Frontal cortex (tissue), 4 donors: ENCODE data around the gene AGRN. TPM values are rescaled to one million over a fixed set of nuclear protein-coding genes. Genes with fewer than 3 reads are reported as not detected.
"Not testable (repeated sequence)": the region's sequence is repeated elsewhere in the genome, so short reads cannot be mapped to it uniquely, and the experiment has no call there.

Experiments
- DNase-seq, 2 donors: peaks; one replicate each; pipeline ENCODE4 v3.0.0; 2012; ENCODE audit warnings: low spot score in 2 of 2
- FAIRE-seq: peaks from 2 replicates; lab custom pipeline; 2012; peaks lifted over from hg19 to GRCh38; lab: Jason Lieb, UNC
- total RNA-seq: library from RNA; depleted of rRNA; stranded (reverse); fragments of >200 nt; gene quantifications from one replicate; pipeline ENCODE4 v1.2.3, GENCODE V29; 2014
- donor health status: control.
- donor health status: control.
- donor health status: control.

Gene AGRN
- total RNA-seq, 1 donor from 2014 or later, result 51.8 TPM

DNA sequence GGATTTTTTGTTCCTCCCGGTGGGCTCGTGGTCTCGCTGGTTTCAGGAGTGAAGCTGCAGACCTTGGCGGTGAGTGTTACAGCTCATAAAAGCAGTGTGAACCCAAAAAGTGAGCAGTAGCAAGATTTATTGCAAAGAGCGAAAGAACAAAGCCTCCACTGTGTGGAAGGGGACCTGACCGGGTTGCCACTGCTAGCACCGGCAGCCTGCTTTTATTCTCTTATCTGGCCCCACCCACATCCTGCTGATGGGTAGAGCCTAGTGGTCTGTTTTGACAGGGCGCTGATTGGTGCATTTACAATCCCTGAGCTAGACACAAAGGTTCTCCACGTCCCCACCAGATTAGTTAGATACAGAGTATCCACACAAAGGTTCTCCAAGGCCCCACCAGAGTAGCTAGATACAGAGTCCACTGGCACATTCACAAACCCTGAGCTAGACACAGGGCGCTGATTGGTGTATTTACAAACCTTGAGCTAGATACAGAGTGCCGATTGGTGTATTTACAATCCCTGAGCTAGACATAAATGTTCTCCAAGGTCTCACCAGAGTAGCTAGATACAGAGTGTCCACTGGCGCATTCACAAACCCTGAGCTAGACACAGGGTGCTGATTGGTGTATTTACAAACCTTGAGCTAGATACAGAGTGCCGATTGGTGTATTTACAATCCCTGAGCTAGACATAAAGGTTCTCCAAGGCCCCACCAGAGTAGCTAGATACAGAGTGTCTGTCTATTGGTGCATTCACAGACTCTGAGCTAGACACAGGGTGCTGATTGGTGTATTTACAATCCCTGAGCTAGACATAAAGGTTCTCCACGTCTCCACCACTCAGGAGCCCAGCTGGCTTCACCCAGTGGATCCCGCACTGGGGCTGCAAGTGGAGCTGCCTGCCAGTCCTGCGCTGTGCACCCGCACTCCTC lies 2.3 kb upstream of the AGRN start:
- DNase-seq, FAIRE-seq: not testable (repeated sequence)

DNA sequence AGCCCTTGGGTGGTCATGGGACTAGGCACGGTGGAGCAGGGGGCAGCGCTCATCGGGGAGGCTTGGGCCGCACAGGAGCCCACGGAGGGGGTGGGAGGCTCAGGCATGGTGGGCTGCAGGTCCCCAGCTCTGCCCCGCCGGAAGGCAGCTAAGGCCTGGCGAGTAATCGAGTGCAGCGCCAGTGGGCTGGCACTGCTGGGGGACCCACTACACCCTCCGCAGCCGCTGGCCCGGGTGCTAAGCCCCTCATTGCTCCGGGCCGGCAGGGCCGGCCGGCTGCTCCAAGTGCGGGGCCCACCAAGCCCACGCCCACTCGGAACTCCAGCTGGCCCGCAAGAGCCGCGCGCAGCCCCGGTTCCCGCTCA lies 1.6 kb upstream of the AGRN start:
- not testable (repeated sequence) for DNase-seq, FAIRE-seq

DNA sequence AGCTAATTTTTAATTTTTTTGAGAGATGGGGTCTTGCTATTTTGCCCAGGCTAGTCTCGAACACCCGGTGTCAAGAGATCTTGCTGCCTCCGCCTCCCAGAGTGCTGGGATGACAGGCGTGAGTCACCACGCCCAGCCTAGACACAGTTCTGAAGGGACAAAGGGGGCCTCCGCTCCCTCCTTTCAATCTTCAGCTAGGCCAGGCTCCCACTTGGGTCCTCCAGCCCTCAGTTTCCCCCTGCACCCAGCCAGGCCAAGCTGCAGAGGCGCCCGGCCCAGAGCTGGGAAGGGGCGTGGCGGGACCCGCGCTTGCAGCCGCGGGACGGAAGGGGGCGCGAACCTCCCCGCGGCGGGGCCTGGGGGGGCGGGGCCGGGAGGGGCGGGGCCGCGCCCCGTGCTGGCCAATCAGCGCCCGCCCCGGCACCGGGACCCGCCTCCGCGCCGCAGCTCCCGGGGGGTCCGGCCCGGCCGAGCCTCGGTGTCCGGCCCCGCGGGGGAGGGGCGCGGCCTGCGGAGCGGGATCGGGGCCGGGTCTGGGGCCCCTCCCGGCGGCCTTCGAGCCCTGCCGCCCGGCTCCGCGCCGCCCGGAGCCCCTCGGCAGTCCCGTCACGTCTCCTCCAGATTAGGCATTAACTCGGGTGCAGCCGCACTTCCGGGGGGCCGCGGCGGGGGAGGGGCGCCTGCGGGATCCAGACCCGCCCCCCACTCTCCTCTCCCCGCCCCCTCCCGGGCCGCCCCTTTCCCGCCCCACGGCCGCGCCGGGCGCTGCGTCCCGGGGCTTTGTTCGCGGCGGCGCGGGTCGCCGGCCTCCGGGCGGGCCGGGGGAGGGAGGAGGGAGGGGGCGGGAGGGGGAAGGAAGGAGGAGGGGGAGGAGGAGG lies 559 bp upstream of the AGRN start:
- FAIRE-seq (no peak), DNase-seq (peak; percentile 96)

DNA sequence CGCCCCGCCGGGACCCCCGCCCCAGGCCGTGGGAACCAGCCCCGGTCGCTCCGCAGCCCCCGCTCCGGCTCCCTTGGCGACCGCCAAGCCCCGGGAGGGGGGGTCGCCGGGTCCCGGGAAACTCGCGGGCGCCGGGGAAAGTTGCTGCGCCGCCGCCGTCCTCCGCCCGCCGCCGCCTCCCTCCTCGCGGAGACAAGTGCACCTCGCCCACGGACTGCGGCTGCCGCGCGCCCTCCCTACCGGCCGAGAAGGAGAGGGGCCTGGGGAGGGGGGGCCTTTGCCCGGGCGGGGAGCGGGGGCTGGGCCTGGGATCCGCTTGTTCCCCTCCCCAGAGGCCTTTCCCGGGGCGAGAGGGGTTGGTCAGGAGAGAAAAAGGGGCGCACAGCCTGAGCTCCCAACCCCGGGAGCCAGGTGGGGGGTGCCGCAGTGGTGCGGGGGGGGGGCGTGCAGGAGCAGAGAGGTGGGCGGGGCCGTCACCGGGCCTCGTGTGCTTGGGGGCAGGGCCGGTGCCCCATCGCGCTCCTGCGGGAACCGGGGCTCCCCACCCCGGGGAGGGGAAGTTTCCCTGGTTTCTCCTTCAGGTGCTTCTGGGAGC lies 592 bp downstream of the AGRN start:
- no peak for FAIRE-seq
- no peak for DNase-seq

DNA sequence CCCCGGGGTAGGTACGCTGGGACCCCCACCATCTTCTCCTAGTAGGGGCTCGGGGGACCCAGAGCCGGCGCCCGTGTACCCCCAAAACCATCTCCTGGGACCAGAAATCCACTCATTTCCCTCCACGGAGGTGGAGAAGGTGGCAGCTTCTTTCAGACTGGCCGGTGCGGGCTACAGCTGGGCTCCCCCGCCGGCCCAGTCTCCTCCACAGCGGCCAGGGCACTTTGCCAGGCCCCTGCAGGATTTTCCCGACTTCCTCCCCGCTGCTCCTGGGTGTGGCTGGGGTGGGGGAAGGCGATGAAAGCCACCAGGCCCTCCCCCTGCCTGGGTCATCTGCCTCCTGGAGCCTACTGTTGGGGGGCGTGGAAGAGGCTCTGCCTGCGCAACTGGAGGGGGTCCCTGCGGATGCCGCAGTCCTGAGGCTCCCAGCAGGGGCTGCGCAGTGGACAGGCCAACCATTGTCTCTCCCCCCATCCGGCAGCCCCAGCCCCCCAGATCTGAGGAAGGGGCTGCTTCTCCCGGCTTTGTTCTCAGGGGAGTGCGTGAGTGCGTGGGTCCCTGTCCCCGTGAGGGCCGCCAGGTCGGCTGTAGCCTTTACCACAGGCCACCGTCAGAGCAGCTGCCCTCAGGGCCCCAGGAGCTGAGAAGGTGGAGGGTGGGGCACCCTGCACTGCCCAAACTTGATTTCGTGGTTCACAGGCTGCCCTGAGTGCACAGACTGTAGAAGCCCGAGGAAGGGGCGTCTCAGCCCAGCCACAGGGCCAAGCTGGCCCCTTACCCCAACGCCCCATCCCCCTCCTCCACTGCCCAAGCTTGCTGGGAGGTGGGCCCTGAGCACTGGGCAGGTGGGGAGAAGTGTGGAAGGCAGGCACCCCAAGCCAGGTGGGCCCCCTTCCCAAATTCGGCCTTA lies 1.3 kb downstream of the AGRN start:
- DNase-seq, result peak in 1 of 2 donors; percentile 65
- no peak for FAIRE-seq

DNA sequence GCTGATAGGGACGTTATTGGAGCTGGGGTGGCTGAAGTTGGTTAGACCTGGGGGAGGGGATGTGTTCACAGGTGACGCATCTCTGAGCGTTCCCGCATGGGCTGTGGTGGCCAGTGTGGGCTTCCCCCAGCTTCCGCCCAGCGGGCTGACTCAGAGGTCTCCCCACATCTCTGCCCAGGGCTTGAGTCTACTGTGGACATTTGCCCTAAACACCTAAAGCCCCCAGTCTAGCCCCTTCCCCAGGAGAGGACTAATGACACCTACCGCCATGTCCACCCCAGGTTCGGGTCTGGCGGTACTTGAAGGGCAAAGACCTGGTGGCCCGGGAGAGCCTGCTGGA lies 2.0 kb downstream of the AGRN start:
- DNase-seq (no peak), FAIRE-seq (no peak)

DNA sequence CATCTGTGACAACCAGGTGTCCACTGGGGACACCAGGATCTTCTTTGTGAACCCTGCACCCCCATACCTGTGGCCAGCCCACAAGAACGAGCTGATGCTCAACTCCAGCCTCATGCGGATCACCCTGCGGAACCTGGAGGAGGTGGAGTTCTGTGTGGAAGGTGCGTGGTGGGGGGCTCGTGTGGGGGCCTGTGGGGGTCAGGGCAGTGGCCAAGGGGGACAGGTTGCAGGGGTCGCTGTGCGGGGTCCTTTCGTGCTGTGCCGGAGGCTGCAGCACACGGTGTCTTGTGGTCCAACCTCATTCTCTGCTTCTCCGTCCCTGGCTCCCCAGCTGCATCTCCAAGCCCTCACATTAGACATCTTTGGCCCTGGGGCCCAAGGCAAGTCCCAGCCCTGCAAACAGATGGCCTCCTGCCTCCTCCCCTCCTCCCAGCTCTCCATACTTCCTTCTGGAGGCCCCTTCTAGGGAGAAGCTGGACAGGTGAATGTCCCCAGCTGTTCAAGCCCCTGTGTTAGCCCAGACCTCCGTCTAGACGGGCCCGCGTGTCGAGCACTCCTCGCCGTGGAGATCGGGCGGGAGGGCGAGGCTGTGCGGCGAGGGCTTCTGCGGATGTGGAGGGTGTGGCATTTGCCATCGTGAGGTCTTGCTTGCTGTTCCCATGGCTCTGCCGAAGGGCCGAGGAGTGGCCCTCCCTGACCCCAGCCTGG lies 2.5 kb downstream of the AGRN start:
- FAIRE-seq, result no peak
- no peak for DNase-seq

DNA sequence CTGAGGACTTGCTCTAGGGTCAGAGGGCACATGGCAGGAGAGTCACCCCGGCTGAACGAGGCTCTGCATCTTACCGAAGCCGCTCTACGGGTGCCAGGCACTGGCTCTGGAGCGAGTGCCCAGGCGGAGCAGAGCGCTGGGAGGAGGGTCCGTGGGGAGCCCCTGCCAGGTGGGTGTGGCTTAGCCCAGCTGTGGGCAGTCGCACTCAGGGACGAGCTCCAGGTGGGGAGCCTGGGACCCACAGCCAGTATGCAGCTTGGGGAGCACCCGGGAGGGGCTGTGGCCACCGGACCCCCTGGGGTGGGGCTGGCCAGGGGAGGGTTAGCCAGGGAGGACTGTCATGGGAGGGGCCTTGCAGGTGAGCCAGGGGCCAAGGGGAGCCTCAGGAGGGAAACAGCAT lies 3.8 kb downstream of the AGRN start:
- DNase-seq (no peak), FAIRE-seq (no peak)

DNA sequence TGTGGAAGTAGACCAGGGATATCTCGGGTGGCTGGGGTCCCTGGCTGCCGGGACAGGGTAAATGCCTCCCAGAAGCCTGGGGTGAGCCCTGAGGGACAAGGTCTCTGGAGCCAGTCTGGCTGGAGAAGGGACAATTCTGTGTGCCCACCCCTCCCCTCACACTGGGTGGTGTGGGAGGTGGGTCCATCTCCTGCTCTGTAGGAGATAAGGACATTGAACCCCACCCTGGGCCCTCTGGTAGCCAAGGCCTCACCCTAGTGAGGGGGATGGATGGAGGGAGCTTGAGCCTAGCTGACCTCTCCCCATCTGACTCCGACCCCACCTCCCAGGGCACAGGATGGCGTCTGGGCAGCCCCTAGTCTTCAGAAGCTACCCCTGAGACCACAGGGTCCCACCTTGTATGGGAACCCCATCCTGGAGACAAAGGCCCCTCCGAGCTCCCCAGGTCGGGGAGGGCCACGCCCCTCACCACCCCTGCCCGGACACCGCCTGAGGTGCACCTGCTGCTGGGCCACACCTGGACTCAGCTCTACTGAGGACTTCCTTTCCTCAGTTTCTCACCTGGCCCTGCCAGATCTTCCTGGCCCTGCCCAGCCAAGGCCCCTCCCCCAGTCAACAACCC lies 4.3 kb downstream of the AGRN start:
- DNase-seq (no peak), FAIRE-seq (no peak)

DNA sequence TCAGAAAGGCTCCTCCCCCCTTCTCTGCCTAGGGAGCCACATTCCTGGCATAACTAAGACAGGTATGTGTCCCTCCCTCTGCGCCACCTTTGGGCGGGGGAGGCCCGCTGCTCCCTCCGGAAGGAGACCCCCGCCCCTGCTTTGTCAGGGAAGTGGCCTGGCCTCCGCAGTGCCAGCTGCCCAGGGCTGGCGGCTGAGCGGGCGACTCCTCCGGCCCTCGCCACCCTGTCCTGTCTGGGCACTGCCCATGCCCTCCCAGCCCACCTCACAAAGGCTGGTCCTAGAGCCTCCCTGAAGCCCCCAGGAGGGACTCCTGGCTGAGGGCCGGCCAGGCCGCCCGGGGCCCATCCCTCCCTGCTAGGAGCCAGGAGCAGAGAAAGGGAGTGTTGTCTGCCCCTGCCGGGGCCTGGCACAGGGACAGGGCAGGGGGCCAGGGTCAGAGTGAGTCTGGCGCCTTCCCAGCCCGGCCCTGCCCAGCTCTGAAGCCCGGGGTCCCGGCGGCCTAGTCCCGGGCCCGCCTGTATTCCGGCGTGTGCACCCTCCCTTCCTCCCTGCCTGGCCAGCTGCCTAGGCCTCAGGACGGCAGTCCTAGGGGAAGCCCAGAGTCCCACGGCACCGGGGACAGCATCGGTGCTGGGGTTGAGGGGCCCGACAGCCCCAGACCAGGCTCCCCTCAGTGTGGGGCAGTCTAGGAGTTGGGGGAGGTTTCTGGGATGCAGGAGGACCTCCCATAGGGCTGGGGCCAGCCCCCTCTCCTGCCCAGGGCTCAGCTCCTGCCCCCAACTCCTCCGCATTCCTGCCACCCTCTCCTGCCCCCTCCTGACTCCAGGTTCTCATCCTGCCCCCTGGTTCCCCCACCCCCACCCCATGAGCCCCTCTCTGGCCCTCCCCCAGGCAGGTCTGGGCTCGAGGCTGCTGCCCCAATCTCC lies 5.1 kb downstream of the AGRN start:
- FAIRE-seq (no peak), DNase-seq (no peak)

DNA sequence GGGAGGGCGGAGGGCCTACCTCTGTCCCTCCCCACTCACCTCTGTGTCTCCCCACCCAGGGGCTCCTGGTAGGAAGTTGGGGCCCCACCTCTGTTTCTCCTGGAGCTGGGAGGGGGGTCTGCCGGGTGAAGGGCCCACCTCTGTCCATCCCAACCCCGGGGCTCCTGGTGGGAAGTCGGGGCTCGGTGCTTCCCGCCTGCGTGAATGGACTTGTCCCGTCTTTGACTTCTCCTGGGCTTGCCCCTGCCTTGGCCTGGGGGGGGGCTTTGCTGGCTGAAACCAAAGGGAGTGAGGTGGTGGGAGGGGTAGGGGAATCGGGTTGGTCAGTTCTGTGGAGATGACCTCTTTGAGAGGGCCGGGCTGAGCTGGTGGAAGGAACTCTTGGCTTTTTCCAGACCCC lies 5.8 kb downstream of the AGRN start:
- FAIRE-seq (no peak), DNase-seq (no peak)

DNA sequence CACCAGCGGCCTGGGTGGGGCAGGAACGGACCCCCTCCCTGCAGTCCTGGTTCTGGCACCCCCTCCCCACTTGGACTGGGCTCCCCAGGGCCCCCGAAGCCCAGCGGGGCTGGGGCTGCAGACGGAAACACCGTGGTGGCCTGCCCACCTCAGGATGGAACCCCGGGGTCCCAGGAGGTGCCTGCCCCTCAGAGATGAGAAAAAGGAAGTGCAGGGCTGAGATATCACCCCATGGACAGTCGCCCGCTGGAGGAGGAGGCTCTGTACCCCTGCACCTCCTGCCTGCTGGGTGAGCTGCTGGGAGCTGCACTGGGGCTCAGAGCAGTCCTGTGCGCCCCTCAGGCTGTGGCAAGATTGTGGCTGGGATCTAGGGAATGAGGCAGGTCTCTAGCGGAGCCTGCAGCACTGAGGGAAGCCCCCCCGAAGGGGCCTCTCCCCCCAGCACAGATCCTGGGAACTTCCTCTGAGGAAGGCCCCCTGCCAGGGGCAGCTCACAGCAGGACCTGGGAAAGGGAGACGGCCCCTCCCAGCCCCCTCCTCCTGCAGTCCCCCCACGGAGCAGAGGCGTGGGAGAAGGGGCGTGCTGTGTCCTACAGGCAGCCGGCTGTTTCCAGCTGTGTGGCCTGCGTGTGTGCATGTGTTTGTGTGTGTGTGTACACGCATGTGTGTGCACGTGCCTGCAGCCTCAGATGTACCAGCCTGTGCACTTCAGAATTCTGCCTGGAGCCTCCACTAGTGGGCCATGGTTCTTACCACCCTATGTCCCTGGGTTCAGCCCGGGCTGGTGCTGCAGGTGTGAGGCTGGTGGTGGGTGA lies 6.9 kb downstream of the AGRN start:
- no peak for DNase-seq
- FAIRE-seq, result no peak

DNA sequence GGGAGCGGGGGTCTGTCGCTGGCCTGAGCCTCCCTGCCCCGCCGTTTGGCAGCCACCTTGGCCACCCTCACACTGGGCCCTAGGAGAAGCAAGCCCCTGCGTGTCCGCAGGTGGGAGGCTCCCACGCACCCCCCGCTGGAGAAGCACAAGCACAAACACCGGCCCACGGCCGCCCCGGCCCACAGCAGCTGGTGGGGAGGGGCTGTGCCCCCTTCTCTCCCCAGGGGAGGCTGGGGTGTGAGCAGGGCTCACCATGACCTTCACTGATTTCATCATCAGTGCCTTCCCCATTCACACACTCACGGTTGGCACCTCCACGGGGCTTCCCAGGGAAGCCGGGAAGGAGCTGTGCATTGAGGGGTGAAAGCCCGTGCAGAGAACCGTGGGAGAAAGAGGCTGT lies 7.9 kb downstream of the AGRN start:
- FAIRE-seq (no peak), DNase-seq (no peak)

DNA sequence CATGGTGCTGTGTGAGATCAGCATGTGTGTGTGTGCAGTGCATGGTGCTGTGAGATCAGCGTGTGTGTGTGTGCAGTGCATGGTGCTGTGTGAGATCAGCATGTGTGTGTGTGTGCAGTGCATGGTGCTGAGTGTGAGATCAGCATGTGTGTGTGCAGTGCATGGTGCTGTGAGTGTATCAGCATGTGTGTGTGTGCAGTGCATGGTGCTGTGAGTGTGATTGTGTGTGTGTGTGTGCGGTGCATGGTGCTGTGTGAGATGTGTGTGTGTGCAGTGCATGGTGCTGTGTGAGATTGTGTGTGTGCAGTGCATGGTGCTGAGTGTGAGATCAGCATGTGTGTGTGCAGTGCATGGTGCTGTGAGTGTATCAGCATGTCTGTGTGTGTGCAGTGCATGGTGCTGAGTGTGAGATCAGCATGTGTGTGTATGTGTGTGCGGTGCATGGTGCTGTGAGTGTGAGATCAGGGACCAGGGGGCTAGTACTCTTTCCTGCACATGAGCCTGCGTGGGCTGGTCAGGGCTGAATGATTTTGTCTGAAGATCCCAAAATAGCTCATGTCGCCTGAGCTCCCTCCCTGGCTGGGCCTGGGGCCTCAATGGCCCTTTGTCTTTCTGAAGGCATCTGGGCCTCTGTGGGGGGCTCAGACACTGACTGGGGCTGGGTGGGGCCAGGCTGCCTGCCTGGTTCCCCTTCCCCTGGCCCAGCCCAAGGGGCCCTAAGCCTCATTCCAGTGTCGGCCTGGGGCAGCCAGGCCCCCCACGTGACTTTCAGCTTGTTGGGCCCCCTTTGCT lies 11.1 kb downstream of the AGRN start:
- not testable (repeated sequence) for DNase-seq, FAIRE-seq

DNA sequence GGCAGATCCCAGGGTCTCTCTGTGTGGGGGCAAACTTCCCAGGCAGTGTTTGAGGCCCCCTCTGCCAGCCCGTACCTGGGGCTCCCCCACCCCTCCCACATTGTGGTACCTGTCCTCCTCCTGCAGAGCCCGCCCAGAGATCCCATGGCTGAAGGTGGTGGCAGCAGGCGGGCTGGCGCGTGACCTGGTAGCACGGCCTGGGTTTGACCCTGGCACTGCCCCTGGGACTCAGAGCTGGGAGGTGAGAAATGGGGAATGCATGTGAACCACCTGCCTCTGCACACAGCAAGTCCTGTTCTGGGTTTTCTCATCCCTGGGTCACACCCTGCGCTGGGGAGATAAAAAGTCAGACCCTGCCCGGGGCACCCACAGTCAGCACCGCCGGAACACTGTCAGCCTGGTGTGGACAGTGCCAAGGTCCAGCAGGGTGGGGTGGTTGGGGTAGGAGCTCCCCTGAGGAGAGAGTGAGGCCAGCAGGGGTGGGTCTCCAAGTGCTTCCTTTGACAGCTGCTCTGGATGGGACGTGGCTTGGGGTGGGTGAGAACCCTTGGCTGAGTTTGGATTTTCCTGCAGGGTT lies 11.8 kb downstream of the AGRN start:
- DNase-seq, result no peak
- no peak for FAIRE-seq

DNA sequence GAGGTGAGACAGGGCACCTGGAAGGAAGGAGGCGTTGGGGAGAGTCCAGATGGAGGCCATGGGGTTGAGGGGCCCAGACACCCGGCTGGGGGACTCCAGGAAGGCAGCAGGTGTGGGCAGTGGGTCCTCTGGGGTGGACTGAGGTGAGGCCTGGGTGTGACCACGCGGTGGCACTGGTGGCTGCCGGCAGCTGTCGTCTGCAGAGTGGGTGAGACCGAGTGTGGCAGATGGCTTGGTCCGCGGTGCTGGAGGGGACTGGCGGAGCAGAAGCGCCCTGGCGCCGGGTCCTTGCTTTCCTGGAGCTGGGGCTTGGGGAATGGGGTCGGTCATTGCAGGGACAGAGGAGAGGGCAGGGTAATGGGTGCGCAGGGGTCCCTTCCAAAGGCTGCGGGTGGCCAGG lies 12.5 kb downstream of the AGRN start:
- no peak for FAIRE-seq
- DNase-seq, result no peak
